ENCODE results near the gene GINM1.

The GINM1 gene

GRCh38 chr6:149565527-149566409 is at the start of gene GINM1:
Gene GINM1 (plus strand): TSS chr6:149566375. CDS start chr6:149566415, 40 bp downstream.
- DNase-seq = peak; percentile 97

- no peak for DNase-seq
Observed at GRCh38 chr6:149529650-149530049, 36.5 kb upstream of the GINM1 start.

GRCh38 chr6:149534742-149535141 is 31.4 kb upstream of the GINM1 start:
- no peak for DNase-seq

- DNase-seq = no peak
Observed at GRCh38 chr6:149541139-149541538, 25.0 kb upstream of the GINM1 start.

GRCh38 chr6:149544646-149545257 is 21.4 kb upstream of the GINM1 start:
- DNase-seq = no peak

GRCh38 chr6:149545258-149545753 is 20.9 kb upstream of the GINM1 start:
- peak; percentile 64 for DNase-seq

GRCh38 chr6:149545754-149546471 is 20.3 kb upstream of the GINM1 start, which contains the start of gene PPIL4:
Gene PPIL4 (minus strand): TSS chr6:149546043. CDS start chr6:149546005, 38 bp downstream.
- DNase-seq = peak; percentile 98

GRCh38 chr6:149551920-149552319 is 14.3 kb upstream of the GINM1 start:
- DNase-seq = no peak

GRCh38 chr6:149558029-149558428 is 8.1 kb upstream of the GINM1 start:
- no peak for DNase-seq

- no peak for DNase-seq
Observed at GRCh38 chr6:149559389-149559788, 6.8 kb upstream of the GINM1 start.

- DNase-seq = peak; percentile 36
Observed at GRCh38 chr6:149560736-149561135, 5.4 kb upstream of the GINM1 start.

- no peak for DNase-seq
Observed at GRCh38 chr6:149563203-149563927, 2.8 kb upstream of the GINM1 start.

GRCh38 chr6:149563928-149564325 is 2.2 kb upstream of the GINM1 start:
- DNase-seq = no peak

- DNase-seq = peak; percentile 62
Observed at GRCh38 chr6:149566410-149567193, 427 bp downstream of the GINM1 start.

- no peak for DNase-seq
Observed at GRCh38 chr6:149567194-149567586, 1.0 kb downstream of the GINM1 start.

- DNase-seq = no peak
Observed at GRCh38 chr6:149567945-149568585, 1.9 kb downstream of the GINM1 start.

GRCh38 chr6:149580880-149581279 is 14.7 kb downstream of the GINM1 start:
- no peak for DNase-seq

GRCh38 chr6:149581349-149581748 is 15.2 kb downstream of the GINM1 start:
- no peak for DNase-seq

GRCh38 chr6:149586149-149586548 is 20.0 kb downstream of the GINM1 start:
- DNase-seq = no peak

- no peak for DNase-seq
Observed at GRCh38 chr6:149592983-149593382, 26.8 kb downstream of the GINM1 start.

GRCh38 chr6:149593408-149593807 is 27.2 kb downstream of the GINM1 start:
- no peak for DNase-seq

All from activated CD4-positive, alpha-beta T cell treated with anti-CD3 and anti-CD28 coated beads for 48 hours (primary cell).